IMR-90 (cell line): ENCODE measurements around the gene DCLK1. TPM values are rescaled to one million over a fixed set of nuclear protein-coding genes. Genes with fewer than 3 reads are reported as not detected.

Experiments
- ATAC-seq: fragments of 200-7000 bp; cut with Tn5 transposase; 2 replicates; pipeline ENCODE4 v1.9.1; 2020; ENCODE audit warnings: low read depth, mild to moderate bottlenecking, moderate library complexity
- BruUV-seq: library from RNA; stranded (reverse); fragments of 400-500 nt; replicated peaks from 2 replicates; lab custom pipeline; 2021; lab: Mats Ljungman, UMichigan
- CTCF ChIA-PET: fragments of 300-600 bp; formaldehyde crosslinking; extraction: SDS; loops from one replicate; lab custom pipeline; 2021; ENCODE audit warnings: antibody characterized with exemption; lab: Yijun Ruan, JAX
- POLR2A ChIA-PET: fragments of 300-600 bp; sonication (Branson Sonifier 250); formaldehyde crosslinking; loops from one replicate; lab custom pipeline; 2022; ENCODE audit warnings: antibody characterized with exemption; ENCODE audit not compliant: unreplicated experiment; lab: Charles Lee
- DNase-seq: peaks from one replicate; pipeline ENCODE4 v3.0.0; 2013
- H2AFZ ChIP-seq: replicated peaks from 2 replicates; pipeline ENCODE3; 2013; ENCODE audit warnings: low read length, mild to moderate bottlenecking; ENCODE audit not compliant: poor library complexity
- H2AK5ac ChIP-seq: 2 replicates; pipeline ENCODE4 v1.6.1; 2013; ENCODE audit warnings: low read depth, low read length, inconsistent platforms
- H2AK9ac ChIP-seq: replicated peaks from 2 replicates; pipeline ENCODE3; 2013; ENCODE audit warnings: mild to moderate bottlenecking, low read depth, low read length, moderate library complexity; ENCODE audit not compliant: poor library complexity
- H2BK120ac ChIP-seq: 2 replicates; pipeline ENCODE4 v1.6.1; 2013; ENCODE audit warnings: low read depth, low read length, inconsistent platforms
- H2BK15ac ChIP-seq: 3 replicates; pipeline ENCODE4 v1.6.1; 2013; ENCODE audit warnings: low read depth, low read length, inconsistent platforms
- H2BK20ac ChIP-seq: 2 replicates; pipeline ENCODE4 v1.6.1; 2013; ENCODE audit warnings: low read depth, mild to moderate bottlenecking, inconsistent platforms, low read length, moderate library complexity
- H2BK5ac ChIP-seq: 2 replicates; pipeline ENCODE4 v1.6.1; 2013; ENCODE audit warnings: mild to moderate bottlenecking, low read depth, low read length, inconsistent platforms; ENCODE audit not compliant: poor library complexity, severe bottlenecking
- H3K14ac ChIP-seq: replicated peaks from 2 replicates; pipeline ENCODE4 v1.6.1; 2013; ENCODE audit warnings: low read depth, low read length, inconsistent platforms
- H3K18ac ChIP-seq: 2 replicates; pipeline ENCODE4 v1.6.1; 2013; ENCODE audit warnings: low read depth, low read length, control low read depth
- H3K23ac ChIP-seq: 2 replicates; pipeline ENCODE4 v1.6.1; 2013; ENCODE audit warnings: low read depth, low read length, inconsistent platforms
- H3K27ac ChIP-seq: 2 replicates; pipeline ENCODE4 v1.5.1; 2013; ENCODE audit warnings: mild to moderate bottlenecking, control low read depth, low read length; ENCODE audit not compliant: insufficient read depth
- H3K27me3 ChIP-seq: 2 replicates; pipeline ENCODE4 v1.6.1; 2013; ENCODE audit warnings: low read length; ENCODE audit not compliant: control insufficient read depth, insufficient read depth
- H3K36me3 ChIP-seq: 2 replicates; pipeline ENCODE4 v1.6.1; 2013; ENCODE audit warnings: low read length, mixed read lengths; ENCODE audit not compliant: control insufficient read depth, insufficient read depth
- H3K4ac ChIP-seq: 2 replicates; pipeline ENCODE4 v1.6.1; 2013; ENCODE audit warnings: low read depth, low read length, inconsistent platforms
- H3K4me1 ChIP-seq: 2 replicates; pipeline ENCODE4 v1.6.1; 2013; ENCODE audit warnings: low read length, mixed read lengths; ENCODE audit not compliant: control insufficient read depth, insufficient read depth
- H3K4me2 ChIP-seq: 2 replicates; pipeline ENCODE4 v1.6.1; 2013; ENCODE audit warnings: low read depth, mild to moderate bottlenecking, control low read depth, low read length, moderate library complexity
- H3K4me3 ChIP-seq: 2 replicates; pipeline ENCODE4 v1.5.1; 2013; ENCODE audit warnings: low read depth, mild to moderate bottlenecking, control low read depth, low read length, moderate library complexity; ENCODE audit not compliant: insufficient read depth
- H3K56ac ChIP-seq: 2 replicates; pipeline ENCODE4 v1.6.1; 2013; ENCODE audit warnings: low read length, inconsistent platforms; ENCODE audit not compliant: insufficient read depth; ENCODE audit errors: extremely low read depth
- H3K79me1 ChIP-seq, 2 experiments: 2 replicates each; pipeline ENCODE4 v1.6.1; 2013; ENCODE audit warnings: low read length in 2 of 2, inconsistent platforms in 1 of 2, low read depth in 1 of 2
- H3K9ac ChIP-seq: 2 replicates; pipeline ENCODE4 v1.6.1; 2013; ENCODE audit warnings: low read depth, low read length, control low read depth
- H3K9me1 ChIP-seq: 2 replicates; pipeline ENCODE4 v1.6.1; 2013; ENCODE audit warnings: low read length, inconsistent platforms; ENCODE audit not compliant: insufficient read depth
- H3K9me3 ChIP-seq: 2 replicates; pipeline ENCODE4 v1.6.1; 2013; ENCODE audit warnings: low read length; ENCODE audit not compliant: control insufficient read depth, insufficient read depth
- H4K20me1 ChIP-seq: 2 replicates; pipeline ENCODE4 v1.6.1; 2013; ENCODE audit warnings: low read length, inconsistent platforms; ENCODE audit not compliant: insufficient read depth
- H4K5ac ChIP-seq: 2 replicates; pipeline ENCODE4 v1.6.1; 2013; ENCODE audit warnings: mild to moderate bottlenecking, low read depth, low read length, control low read depth
- H4K8ac ChIP-seq, 2 experiments: 2 replicates each; pipeline ENCODE4 v1.6.1; 2013; ENCODE audit warnings: low read depth in 2 of 2, low read length in 2 of 2, control low read depth in 1 of 2, inconsistent platforms in 1 of 2
- H4K91ac ChIP-seq: 2 replicates; pipeline ENCODE4 v1.6.1; 2013; ENCODE audit warnings: low read depth, low read length, inconsistent platforms; ENCODE audit not compliant: insufficient read depth
- BHLHE40 ChIP-seq: fragments of 150-350 bp; IDR thresholded peaks from 2 replicates; pipeline ENCODE4 v1.6.1; 2016; ENCODE audit warnings: mild to moderate bottlenecking, low read depth, low read length
- CEBPB ChIP-seq: IDR thresholded peaks from 2 replicates; pipeline ENCODE4 v1.6.1; 2012; ENCODE audit warnings: low read depth, low read length, improper control_type of control experiment
- CHD1 ChIP-seq: IDR thresholded peaks from 2 replicates; pipeline ENCODE4 v1.6.1; 2012; ENCODE audit warnings: low read depth, low read length, improper control_type of control experiment
- ELK1 ChIP-seq: fragments of 150-350 bp; IDR thresholded peaks from 2 replicates; pipeline ENCODE4 v1.6.1; 2016; ENCODE audit warnings: low read depth, mild to moderate bottlenecking, low read length, moderate library complexity, borderline replicate concordance
- FOS ChIP-seq: fragments of 150-350 bp; IDR thresholded peaks from 2 replicates; pipeline ENCODE4 v1.6.1; 2016; ENCODE audit warnings: low read depth, low read length
- MAFK ChIP-seq: IDR thresholded peaks from 2 replicates; pipeline ENCODE4 v1.6.1; 2012; ENCODE audit warnings: low read depth, low read length, improper control_type of control experiment
- MAZ ChIP-seq: IDR thresholded peaks from 2 replicates; pipeline ENCODE4 v1.6.1; 2012; ENCODE audit warnings: low read depth, mild to moderate bottlenecking, low read length, improper control_type of control experiment, moderate library complexity, borderline replicate concordance
- MXI1 ChIP-seq: IDR thresholded peaks from 2 replicates; pipeline ENCODE4 v1.6.1; 2012; ENCODE audit warnings: low read depth, mild to moderate bottlenecking, low read length, moderate library complexity, borderline replicate concordance
- NFE2L2 ChIP-seq: fragments of 150-350 bp; IDR thresholded peaks from 2 replicates; pipeline ENCODE4 v1.6.1; 2016; ENCODE audit warnings: low read depth, mild to moderate bottlenecking, low read length
- POLR2A ChIP-seq: IDR thresholded peaks from 2 replicates; pipeline ENCODE4 v1.6.1; 2012; ENCODE audit warnings: mild to moderate bottlenecking, low read depth, low read length
- RAD21 ChIP-seq: IDR thresholded peaks from 2 replicates; pipeline ENCODE4 v1.6.1; 2012; ENCODE audit warnings: low read length, improper control_type of control experiment
- RCOR1 ChIP-seq: IDR thresholded peaks from 2 replicates; pipeline ENCODE4 v1.6.1; 2012; ENCODE audit warnings: mild to moderate bottlenecking, low read length, improper control_type of control experiment; ENCODE audit not compliant: insufficient replicate concordance
- RFX5 ChIP-seq: IDR thresholded peaks from 2 replicates; pipeline ENCODE4 v1.8.0; 2012; ENCODE audit warnings: low read depth, mild to moderate bottlenecking, low read length, moderate library complexity
- SMC3 ChIP-seq: fragments of 150-350 bp; IDR thresholded peaks from 2 replicates; pipeline ENCODE4 v1.6.1; 2016; ENCODE audit warnings: low read depth, mild to moderate bottlenecking, antibody characterized with exemption, low read length, moderate library complexity
- USF2 ChIP-seq: fragments of 150-350 bp; IDR thresholded peaks from 2 replicates; pipeline ENCODE4 v1.6.1; 2017; ENCODE audit warnings: mild to moderate bottlenecking, antibody characterized with exemption, low read length, low read depth
- WGBS, 2 experiments: methylation state at CpG; one replicate each; pipeline versions ENCODE4 v1.1.5 to v1.1.7; 2013; ENCODE audit warnings: missing lambda C conversion rate in 2 of 2; ENCODE audit not compliant: insufficient read length in 1 of 2; ENCODE audit errors: extremely low coverage in 2 of 2; 5-methylcytosine and 5-hydroxymethylcytosine counted together
- dilution Hi-C: fragments of 300-500 bp; cut with HindIII; formaldehyde crosslinking; loops from one replicate; pipeline ENCODE4 v1.14.3; 2018; ENCODE audit warnings: low sequenced_read_pairs; ENCODE audit not compliant: unreplicated experiment
- in situ Hi-C: fragments of 300-500 bp; cut with MboI; formaldehyde crosslinking; loops from 3 replicates; pipeline ENCODE4 v1.14.3; 2019; ENCODE audit warnings: low sequenced_read_pairs, inconsistent platforms, mixed read lengths
- intact Hi-C: fragments of 100-400 bp; cut with micrococcal nuclease; formaldehyde crosslinking; loops from 2 replicates; pipeline ENCODE4 v1.10.0; 2022
- polyA plus RNA-seq, 3 experiments: library from polyadenylated mRNA; depleted of rRNA; stranded (reverse); fragments of >200 nt; gene quantifications; 2 replicates each; pipeline ENCODE4 v1.2.3, GENCODE V29; 2012; ENCODE audit warnings: low replicate concordance in 1 of 3
- total RNA-seq: library from RNA; depleted of rRNA; stranded (reverse); fragments of >200 nt; gene quantifications from 2 replicates; pipeline ENCODE4 v1.2.3, GENCODE V29; 2012

The DCLK1 gene
- total and polyA plus RNA-seq, 2 of the 4 experiments (the other 2 are of a cell fraction): under 0.01 to 0.02 TPM

GRCh38 chr13:36174923-36175322, 43.7 kb upstream of the DCLK1 start:
- no peak for TF ChIP-seq POLR2A
- TF ChIP-seq BHLHE40: no peak
- TF ChIP-seq CEBPB: no peak
- TF ChIP-seq FOS: no peak
- no peak for TF ChIP-seq RFX5
- TF ChIP-seq RAD21: no peak
- TF ChIP-seq SMC3: no peak
- no peak for TF ChIP-seq ELK1
- TF ChIP-seq USF2: no peak
- no peak for TF ChIP-seq CHD1
- TF ChIP-seq MAZ: no peak
- TF ChIP-seq NFE2L2: no peak
- no peak for TF ChIP-seq MAFK
- TF ChIP-seq MXI1: no peak
- TF ChIP-seq RCOR1: no peak
- Histone ChIP-seq H3K79me1 (no peaks in the 10 kb centered on the region), H2BK5ac (no peak overlapping the region), H3K36me3 (no peaks in the 10 kb centered on the region), H2AK9ac (no peak overlapping the region), H3K23ac (no peak overlapping the region), H3K4me3 (no peak overlapping the region), H3K27ac (no peak overlapping the region), H2BK15ac (no peak overlapping the region), H2AFZ (no peak overlapping the region), H4K8ac (no peak overlapping the region), H3K9ac (no peak overlapping the region), H3K14ac (no peak overlapping the region), H4K5ac (no peak overlapping the region), H3K4me1 (no peaks in the 10 kb centered on the region), H2AK5ac (no peak overlapping the region), H2BK120ac (no peak overlapping the region), H2BK20ac (no peak overlapping the region), H3K9me1 (no peaks in the 10 kb centered on the region), H3K18ac (no peak overlapping the region), H3K4me2 (no peak overlapping the region), H3K56ac (no peak overlapping the region), H3K9me3 (no peaks in the 10 kb centered on the region), H3K4ac (no peak overlapping the region), H4K91ac (no peak overlapping the region), H3K27me3 (no peaks in the 10 kb centered on the region), H4K20me1 (no peaks in the 10 kb centered on the region)
- dilution Hi-C loops: no loop called here
- ChIA-PET POLR2A (no interaction called here), CTCF (no interaction called here)
- DNase-seq: no peak
- no TSS peak for BruUV-seq
- no peak for ATAC-seq
- no CpG with 5 or more reads among the region's 7 CpGs for WGBS, 2 experiments
- intact Hi-C loops: no loop called here
- in situ Hi-C loops: no loop called here
